ENCODE data around the gene CTSV.
A peak's percentile ranks its signal among the peaks of the same experiment; 100 is the strongest.
"Not testable (repeated sequence)": the region's sequence is repeated elsewhere in the genome, so short reads cannot be mapped to it uniquely, and the experiment has no call there.

DNA sequence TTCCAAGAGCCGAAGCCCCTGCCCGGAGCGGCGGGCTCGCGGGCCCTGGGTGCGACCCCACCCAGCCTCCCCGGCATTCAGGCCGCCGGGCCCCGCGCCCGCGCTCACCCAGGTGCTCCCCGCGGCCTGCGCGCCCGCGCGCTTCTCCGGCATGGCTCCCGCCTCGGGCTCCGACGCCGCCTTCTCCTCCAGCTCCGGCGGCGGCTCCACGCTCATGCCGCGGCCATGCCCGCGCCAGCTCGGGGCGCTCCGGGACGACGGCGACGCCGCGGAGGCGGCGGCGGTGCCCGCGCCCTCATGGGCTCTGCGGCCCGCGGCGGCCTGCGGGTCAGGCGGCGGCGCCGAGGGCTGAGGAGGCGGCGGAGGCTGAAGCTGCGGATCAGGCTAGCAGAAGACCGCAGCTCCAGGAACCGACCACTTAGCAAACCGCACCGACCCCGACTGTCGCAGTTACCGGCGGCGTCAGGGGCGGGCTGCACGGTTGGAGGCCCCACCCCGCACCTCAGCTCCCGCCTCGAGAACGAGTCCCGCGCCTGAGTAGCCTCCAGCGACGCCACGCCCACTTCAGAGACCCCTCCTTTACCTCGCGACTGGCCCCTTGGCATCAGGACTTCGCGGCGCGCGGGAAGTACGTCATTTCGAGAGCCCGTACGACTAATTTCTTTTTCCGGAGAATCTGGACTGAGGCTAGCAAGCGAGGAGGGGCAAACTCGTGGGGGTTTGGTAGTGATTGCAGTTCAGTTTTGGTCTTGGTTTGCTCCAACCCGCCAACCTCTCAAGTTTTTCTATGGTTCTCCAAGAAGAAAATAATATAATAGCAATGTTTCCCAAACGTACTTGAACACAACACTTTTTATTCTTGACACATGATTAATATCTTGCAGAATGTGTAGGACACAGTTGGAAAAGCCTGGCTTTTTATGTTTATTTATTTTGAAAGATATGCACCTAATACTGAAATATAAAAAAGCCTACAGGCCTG, 25.5 kb downstream of the CTSV start:
- TF ChIP-seq, protein P1, sequence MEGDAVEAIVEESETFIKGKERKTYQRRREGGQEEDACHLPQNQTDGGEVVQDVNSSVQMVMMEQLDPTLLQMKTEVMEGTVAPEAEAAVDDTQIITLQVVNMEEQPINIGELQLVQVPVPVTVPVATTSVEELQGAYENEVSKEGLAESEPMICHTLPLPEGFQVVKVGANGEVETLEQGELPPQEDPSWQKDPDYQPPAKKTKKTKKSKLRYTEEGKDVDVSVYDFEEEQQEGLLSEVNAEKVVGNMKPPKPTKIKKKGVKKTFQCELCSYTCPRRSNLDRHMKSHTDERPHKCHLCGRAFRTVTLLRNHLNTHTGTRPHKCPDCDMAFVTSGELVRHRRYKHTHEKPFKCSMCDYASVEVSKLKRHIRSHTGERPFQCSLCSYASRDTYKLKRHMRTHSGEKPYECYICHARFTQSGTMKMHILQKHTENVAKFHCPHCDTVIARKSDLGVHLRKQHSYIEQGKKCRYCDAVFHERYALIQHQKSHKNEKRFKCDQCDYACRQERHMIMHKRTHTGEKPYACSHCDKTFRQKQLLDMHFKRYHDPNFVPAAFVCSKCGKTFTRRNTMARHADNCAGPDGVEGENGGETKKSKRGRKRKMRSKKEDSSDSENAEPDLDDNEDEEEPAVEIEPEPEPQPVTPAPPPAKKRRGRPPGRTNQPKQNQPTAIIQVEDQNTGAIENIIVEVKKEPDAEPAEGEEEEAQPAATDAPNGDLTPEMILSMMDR (IDR thresholded peaks at IDR 0.05): not testable (repeated sequence)
- TF ChIP-seq POLR2AphosphoS5 (IDR thresholded peaks at IDR 0.05): peak in 1 of 2 donors; percentile 68
